NCI-H510A (cell line): ENCODE measurements around the gene POLR2H.

Experiments
- DNase-seq: peaks from one replicate; lab custom pipeline; 2025; lab: John Stamatoyannopoulos, UW

The POLR2H gene

GRCh38 chr3:184371570-184372018 lies 10.1 kb downstream of the POLR2H start:
- peak; percentile 89 for DNase-seq

- DNase-seq: no peak
These were observed 10.8 kb downstream of the POLR2H start for GRCh38 chr3:184372296-184372821.

- DNase-seq: no peak
These were observed 11.4 kb downstream of the POLR2H start for GRCh38 chr3:184372911-184373310.

- DNase-seq: no peak
These were observed 11.9 kb downstream of the POLR2H start for GRCh38 chr3:184373422-184373821.

GRCh38 chr3:184375747-184376461 lies 14.4 kb downstream of the POLR2H start:
- DNase-seq: no peak

GRCh38 chr3:184377374-184377773 lies 15.9 kb downstream of the POLR2H start:
- DNase-seq: no peak

- peak; percentile 65 for DNase-seq
These were observed 16.5 kb downstream of the POLR2H start, which contains the start of gene THPO for GRCh38 chr3:184377882-184378445. TSS of gene THPO (minus strand) at chr3:184378207. CDS start at chr3:184376259, 1,948 bp downstream.

GRCh38 chr3:184378651-184379357 lies 17.3 kb downstream of the POLR2H start:
- DNase-seq: no peak

- no peak for DNase-seq
These were observed 18.1 kb downstream of the POLR2H start, which contains the start of gene CHRD for GRCh38 chr3:184379358-184380184. TSS of gene CHRD (plus strand) at chr3:184380054. CDS start at chr3:184380319, 265 bp downstream.

- DNase-seq: peak; percentile 36
These were observed 18.7 kb downstream of the POLR2H start for GRCh38 chr3:184380185-184380626.

GRCh38 chr3:184380627-184381260 lies 19.2 kb downstream of the POLR2H start:
- DNase-seq: no peak

- no peak for DNase-seq
These were observed 20.0 kb downstream of the POLR2H start for GRCh38 chr3:184381261-184382224.

- DNase-seq: no peak
These were observed 21.0 kb downstream of the POLR2H start for GRCh38 chr3:184382326-184383032.

GRCh38 chr3:184383033-184383740 lies 21.7 kb downstream of the POLR2H start:
- DNase-seq: no peak

GRCh38 chr3:184384342-184384741 lies 22.8 kb downstream of the POLR2H start:
- no peak for DNase-seq

- no peak for DNase-seq
These were observed 23.4 kb downstream of the POLR2H start for GRCh38 chr3:184384856-184385422.

GRCh38 chr3:184386047-184386806 lies 24.7 kb downstream of the POLR2H start:
- no peak for DNase-seq
